Neural cell (in vitro differentiated cells): ENCODE data around the gene MGAT5B.

Experiments
- CTCF ChIP-seq: fragments of 450-650 bp; IDR thresholded peaks from 2 replicates; pipeline ENCODE4 v1.5.1; 2014; ENCODE audit warnings: antibody characterized with exemption, mild to moderate bottlenecking, moderate library complexity; ENCODE audit not compliant: poor library complexity, severe bottlenecking
- EP300 ChIP-seq: fragments of 450-650 bp; conservative IDR thresholded peaks from 2 replicates; pipeline ENCODE4 v1.6.1; 2014; ENCODE audit warnings: antibody characterized with exemption, mild to moderate bottlenecking, moderate library complexity; ENCODE audit not compliant: poor library complexity, severe bottlenecking
- EZH2 ChIP-seq: fragments of 200-600, 300-800 bp; shearing (Covaris generic), sonication (generic); IDR thresholded peaks from 2 replicates; pipeline ENCODE4 v1.6.1; 2014; ENCODE audit warnings: antibody characterized with exemption, low read length, borderline replicate concordance, mild to moderate bottlenecking; ENCODE audit not compliant: insufficient read depth, poor library complexity, severe bottlenecking
- POLR2AphosphoS5 ChIP-seq: IDR thresholded peaks from 2 replicates; pipeline ENCODE4 v1.6.1; 2012
- RAD21 ChIP-seq: fragments of 450-650 bp; conservative IDR thresholded peaks from 2 replicates; pipeline ENCODE4 v1.6.1; 2014; ENCODE audit warnings: antibody characterized with exemption, mild to moderate bottlenecking, moderate library complexity

DNA sequence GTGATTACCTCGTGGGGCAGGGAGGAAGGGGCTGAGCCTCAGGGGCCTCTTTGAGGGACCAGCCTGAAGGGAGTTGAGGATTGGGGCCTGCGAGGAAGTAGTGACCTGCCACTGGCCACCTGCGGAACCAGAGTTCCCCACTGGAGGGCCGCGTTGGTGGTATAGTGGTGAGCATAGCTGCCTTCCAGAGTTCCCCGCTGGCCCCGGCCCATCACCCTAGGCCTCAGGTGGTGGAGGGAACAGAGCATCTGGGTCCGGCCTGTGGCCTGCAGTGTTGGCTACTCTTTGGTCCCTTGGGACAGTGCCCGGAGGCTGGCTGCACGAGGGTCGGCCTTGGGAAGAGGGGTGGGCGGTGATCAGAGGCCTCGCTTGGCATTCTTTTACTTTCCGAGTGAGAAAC, 20.5 kb downstream of the MGAT5B start:
- no peak for TF ChIP-seq EZH2
- no peak for TF ChIP-seq CTCF
- TF ChIP-seq POLR2AphosphoS5, result no peak
- TF ChIP-seq RAD21, result no peak
- no peak for TF ChIP-seq EP300
